Measurements from ENCODE around the gene DLGAP4.
"Not testable (repeated sequence)": the region's sequence is repeated elsewhere in the genome, so short reads cannot be mapped to it uniquely, and the experiment has no call there.

DLGAP4 gene

DNA sequence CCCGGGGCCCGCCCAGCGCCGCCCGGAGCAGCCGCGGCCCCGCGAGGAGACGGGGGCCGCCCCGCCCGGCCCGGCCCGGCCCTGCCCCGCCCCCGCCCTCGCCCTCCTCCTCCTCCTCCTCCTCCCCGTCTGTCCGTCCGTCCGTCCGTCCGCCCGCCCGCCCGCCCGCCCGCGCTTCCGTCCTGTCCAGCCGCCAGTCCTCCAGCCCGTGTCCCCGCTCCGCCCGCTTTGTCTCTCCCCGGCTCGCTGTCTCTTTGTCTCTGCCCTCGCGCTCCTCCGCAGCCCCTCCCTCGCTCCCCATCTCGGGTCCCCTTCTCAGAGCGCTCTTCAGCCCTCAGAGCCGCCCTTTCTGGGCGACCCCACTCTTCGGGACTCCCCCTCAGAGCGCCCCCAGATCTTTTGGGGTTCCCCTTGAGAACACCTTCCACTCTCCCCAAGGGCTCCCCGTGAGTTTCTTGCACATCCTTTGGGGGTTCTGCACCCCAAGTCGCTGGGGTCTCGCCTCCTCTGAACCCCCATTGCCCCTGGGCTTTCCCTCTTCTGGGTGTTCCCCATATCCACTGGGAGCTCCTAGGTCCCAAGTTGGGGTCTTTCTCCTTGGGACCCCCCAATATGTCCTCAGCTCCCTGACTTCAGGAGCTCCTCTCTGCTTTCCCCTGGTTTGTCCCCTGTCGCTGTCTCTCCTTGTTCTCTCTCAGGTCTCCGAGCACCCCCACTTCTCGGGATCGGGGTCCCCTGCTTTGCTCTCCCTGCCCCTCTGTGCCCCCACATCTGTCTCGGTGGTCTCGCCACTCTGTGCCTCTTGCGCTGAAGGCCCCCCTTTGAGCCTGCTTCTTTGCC lies 155.7 kb downstream of the DLGAP4 start:
- peak; percentile 79 for DNase-seq

DNA sequence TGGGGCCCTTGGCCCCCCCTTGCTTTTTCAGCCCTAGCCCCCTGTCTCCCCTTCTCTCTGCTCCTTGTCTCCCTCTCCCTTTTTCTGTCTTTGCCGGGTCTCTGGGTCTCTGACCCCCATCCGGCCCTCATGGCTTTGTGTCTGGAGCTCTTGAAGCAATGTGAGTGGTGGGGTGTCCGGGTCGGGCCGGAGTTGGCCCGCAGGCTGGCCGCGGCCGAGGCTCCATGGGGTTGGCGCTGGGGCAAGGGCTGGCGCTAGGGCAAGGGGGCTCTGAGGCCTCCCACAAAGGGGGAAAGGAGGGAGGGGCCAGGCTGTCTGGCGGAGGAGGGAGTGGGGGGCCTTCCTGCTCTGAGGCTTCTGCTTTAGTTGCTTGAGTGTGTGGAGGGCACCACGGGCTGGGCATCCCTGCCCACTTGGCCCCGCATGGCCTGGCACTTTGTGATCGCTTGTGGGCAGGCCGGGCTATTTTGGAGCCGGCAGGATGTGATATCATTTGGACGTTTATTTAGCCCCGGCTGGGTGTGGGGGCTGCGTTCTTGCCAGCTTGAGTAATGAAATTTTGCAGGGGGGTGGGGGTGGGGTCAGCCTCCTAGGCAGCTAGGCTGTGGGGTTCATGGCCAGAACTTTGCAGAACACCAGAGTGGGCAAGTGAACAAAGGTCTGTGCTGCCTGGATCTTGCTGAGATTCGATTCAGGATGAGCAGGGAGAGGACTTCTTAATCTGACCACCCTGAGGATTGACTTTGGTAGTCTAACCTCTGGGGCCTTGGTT lies 156.5 kb downstream of the DLGAP4 start:
- DNase-seq, result no peak

DNA sequence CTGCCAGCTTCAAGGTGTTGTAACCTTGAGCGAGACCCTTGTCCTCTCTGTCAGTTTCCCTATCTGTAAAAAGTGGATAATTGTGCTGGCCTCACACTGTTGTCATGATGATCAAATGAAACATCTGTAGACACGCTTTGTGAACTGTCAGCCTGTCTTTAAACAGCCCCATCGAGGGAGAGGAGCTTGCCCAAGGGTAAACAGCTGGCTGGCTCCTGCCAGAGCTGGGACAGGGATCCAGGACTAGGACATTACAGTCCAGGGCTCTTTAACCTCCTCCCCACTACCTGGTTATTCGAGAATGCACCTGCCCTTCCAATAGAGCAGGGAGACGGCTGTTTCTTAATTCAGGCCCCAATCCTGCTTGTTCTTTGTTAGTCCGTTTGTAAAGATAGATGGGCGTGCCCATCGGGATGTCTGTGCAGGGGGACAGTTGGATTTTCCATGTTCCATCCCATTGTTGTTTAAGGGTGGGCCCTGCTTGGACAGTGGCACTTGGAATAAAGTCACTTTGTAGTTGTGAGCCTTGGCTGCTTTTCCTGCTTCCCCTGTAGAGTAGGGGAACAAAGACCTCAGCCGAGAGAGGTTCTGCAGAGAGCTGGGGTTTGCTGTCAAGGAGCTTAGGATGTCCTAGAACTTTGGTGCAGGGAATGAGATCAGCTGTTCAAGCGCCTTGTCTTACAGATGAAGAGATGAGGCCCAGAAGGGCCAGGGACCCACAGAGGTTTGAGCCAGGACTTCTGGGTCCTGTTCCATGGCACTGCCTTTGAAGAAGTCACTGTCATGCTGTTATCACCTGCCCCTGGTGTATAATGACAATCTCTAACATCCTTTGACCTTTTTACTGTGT lies 157.3 kb downstream of the DLGAP4 start:
- DNase-seq, result no peak

DNA sequence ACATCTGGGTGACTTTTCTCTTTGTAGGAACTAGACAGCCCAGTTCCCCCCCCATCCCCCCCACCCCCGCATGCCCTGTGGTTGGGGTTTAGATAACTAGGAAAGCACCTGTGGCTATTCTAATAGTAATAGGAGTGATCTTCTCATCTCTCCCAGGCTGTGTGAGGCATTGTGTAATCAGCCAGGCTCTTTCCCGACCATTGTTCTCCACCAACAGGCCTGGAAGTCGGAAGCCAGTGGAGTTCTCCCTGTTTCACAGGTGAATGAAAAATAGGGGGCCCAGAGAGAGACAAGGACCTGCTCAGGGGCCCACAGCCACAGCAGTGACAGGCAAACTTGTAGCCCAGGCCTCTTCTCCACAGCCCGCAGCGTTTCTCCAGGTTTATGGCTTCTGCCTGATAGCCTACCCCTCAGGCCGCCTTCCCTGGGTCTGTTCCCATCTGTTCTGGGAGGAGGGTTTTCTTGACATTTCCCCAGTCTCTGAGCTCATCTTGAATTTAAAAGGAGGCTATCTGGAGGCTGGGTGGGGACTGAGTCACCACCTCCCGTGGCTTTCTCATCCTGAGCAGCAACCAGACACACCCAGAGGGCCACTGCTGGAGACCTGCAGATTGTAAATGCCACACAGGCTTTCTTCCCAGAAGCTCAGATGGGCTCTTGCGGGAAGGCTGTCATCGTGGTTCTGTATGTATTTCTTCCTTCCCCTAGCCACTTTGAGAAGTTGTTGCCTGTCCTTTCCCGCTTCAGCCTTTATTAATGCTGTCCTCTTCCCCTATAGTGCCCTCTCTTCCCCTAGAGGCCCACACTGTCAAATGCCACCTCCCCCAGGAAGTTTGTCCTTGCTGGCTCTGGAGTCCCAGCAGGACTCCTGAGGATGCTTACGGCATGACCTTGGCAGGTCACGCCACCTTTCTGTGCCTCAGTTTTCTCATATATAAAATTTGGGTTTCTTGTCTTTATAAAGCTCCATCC lies 159.3 kb downstream of the DLGAP4 start:
- DNase-seq, result peak; percentile 98

- no peak for DNase-seq
These were observed 159.9 kb downstream of the DLGAP4 start for GRCh38 chr20:36466089-36466488.

GRCh38 chr20:36467076-36467999 lies 161.2 kb downstream of the DLGAP4 start:
- DNase-seq, result peak; percentile 97

GRCh38 chr20:36468149-36469000 lies 162.2 kb downstream of the DLGAP4 start:
- no peak for DNase-seq

DNA sequence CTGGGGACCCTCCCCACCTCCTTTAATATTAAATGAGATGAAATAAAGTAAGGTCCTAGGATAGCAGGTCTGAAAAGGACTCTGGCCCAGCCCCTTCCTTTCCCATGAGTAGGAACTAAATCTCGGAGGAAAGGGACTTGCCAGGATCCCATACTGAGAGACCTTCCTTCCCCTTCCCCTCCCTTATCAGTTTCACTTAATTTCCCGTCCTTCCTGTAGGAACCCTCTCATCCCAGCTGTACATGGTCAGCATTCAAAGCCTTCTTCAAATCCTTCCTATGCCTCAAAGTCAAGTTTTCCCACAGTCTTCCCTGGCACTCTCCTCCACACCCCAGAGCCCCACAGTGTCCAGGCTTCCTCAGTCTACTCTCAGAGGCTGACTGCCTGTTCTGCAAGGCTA lies 163.8 kb downstream of the DLGAP4 start:
- no peak for DNase-seq

GRCh38 chr20:36471885-36472636 lies 165.9 kb downstream of the DLGAP4 start:
- no peak for DNase-seq

- DNase-seq, result peak; percentile 95
These were observed 166.5 kb downstream of the DLGAP4 start for GRCh38 chr20:36472637-36473090.

GRCh38 chr20:36473164-36473563 lies 167.0 kb downstream of the DLGAP4 start:
- no peak for DNase-seq

DNA sequence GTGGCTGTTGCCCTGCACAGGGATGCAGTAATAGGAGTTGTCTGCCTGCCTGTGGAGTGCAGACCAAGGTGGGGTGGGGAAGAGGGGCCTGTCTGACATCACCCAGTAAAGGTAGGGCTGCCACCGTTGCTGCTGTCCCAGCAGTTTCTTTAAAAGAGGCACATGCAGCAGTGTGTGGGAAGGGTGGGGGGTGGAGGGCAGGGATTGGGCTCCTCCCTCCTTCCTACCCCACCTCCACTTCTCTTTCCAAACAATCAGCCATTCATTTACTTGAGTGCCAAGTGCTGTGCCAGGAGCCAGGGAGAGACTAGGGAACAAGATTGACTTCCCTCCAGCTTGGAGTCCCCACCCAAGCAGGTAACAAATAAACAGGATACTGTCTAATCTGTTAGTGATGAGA lies 168.4 kb downstream of the DLGAP4 start:
- no peak for DNase-seq

DNA sequence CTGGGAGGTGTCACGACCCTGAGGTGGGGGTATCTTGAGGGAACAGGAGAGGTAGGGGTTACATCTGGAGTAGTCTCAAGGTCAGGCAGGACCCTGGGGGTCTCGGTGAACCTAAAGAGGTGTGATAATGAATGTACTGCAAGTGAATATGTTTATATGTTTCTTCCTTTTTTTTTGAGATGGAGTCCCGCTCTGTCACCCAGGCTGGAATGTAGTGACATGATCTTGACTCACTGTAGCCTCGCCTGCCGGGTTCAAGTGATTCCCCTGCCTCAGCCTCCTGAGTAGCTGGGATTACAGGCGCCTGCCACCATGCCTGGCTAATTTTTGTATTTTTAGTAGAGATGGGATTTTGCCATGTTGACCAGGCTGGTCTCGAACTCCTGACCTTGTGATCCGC lies 168.9 kb downstream of the DLGAP4 start:
- DNase-seq, result not testable (repeated sequence)

- DNase-seq, result no peak
These were observed 171.3 kb downstream of the DLGAP4 start for GRCh38 chr20:36477475-36477874.

DNA sequence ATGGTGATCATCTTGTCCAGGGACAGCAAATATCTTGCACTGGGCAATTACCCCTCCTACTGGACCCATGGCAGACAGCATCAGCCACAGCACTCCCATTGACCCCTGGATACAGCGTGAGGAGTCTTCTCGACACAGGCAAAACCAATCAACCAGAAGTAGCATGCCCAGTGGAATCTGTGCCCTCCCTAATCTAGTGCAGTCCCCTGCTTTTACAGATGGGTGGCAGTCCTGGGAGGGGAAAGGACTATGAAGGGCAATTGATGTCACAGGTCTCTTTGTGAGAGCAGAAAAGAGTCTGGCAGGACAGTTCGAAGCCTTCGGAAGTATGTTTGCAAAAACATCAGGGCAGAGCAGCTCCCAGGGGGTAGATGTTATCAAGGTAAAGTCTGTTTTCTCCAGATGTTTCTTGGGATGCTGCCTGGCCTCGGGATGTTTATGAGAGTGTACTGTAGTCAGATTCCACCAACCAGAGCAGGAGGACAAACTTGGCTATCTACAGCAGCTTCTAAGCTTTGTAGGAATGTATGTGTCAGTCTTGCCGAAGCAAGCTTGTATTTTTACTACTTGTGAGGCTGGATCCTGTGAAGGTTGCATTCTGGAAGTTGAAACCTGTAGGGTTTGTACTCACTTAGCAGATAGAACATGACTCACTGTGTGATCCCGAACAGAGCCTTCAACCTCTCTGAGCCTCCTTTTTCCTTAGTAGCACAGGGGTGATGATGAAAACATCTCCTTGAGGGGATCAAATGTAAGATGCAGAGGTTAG lies 172.2 kb downstream of the DLGAP4 start:
- peak; percentile 67 for DNase-seq

- no peak for DNase-seq
These were observed 173.8 kb downstream of the DLGAP4 start for GRCh38 chr20:36479938-36480337.

DNA sequence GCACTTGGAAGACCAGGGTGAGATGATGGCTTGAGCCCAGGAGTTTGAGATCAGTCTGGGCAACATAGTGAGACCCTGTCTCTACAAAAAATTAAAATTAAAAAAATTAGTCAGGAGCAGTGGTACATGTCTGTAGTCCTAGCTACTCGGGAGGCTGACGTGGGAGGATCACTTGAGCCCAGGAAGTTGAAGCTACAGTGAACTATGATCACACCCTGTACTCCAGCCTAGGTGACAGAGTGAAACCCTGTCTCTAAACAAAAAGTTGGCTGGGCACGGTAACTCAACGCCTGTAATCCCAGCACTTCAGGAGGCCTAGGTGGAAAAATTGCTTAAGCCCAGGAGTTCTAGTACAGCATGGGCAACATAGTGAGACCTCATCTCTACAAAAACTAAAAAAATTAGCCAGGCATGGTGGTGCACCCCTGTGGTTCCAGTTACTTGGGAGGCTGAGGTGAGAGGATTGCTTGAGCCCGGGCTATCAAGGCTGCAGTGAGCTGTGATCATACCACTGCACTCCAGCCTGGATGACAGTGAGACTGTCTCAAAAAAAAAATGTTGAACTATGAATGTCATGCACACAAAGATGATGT lies 174.4 kb downstream of the DLGAP4 start:
- no peak for DNase-seq

All from islet precursor cell (in vitro differentiated cells).